Measurements from ENCODE around the gene ACVR2B. TPM values are rescaled to one million over a fixed set of nuclear protein-coding genes. Genes with fewer than 3 reads are reported as not detected.

ACVR2B gene
- total RNA-seq: 10 to 100 TPM in 1 of 4 donors, 1 to 10 TPM in 3; 3.8 to 15.1 (median 5.7) TPM

GRCh38 chr3:38453075-38453912 lies at the start of gene ACVR2B:
Gene ACVR2B, plus strand, starts transcription at chr3:38453890. Its CDS starts 433 bp downstream, at chr3:38454323.
- TF ChIP-seq, protein P1, sequence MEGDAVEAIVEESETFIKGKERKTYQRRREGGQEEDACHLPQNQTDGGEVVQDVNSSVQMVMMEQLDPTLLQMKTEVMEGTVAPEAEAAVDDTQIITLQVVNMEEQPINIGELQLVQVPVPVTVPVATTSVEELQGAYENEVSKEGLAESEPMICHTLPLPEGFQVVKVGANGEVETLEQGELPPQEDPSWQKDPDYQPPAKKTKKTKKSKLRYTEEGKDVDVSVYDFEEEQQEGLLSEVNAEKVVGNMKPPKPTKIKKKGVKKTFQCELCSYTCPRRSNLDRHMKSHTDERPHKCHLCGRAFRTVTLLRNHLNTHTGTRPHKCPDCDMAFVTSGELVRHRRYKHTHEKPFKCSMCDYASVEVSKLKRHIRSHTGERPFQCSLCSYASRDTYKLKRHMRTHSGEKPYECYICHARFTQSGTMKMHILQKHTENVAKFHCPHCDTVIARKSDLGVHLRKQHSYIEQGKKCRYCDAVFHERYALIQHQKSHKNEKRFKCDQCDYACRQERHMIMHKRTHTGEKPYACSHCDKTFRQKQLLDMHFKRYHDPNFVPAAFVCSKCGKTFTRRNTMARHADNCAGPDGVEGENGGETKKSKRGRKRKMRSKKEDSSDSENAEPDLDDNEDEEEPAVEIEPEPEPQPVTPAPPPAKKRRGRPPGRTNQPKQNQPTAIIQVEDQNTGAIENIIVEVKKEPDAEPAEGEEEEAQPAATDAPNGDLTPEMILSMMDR (IDR thresholded peaks at IDR 0.05; ENCODE audit: low read depth): no peak

DNA sequence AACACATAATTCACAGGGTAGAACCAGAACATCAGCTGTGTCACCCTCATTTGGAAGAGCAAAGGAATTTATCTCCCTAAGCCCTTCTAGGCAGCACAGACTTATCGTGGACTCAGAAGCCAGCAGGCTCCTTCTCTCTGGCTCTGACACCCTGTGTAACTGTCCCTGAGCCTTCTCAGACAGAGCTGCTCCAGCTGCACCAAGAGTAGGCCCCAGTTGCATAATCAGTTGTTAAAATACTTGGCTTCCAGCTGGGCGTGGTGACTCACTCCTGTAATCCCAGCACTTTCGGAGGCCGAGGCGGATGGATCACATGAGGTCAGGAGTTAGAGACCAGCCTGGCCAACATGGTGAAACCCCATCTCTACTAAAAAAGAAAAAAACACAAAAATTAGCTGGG lies 49.4 kb upstream of the ACVR2B start:
- TF ChIP-seq, protein P1 (IDR thresholded peaks at IDR 0.05; ENCODE audit: low read depth): no peak

GRCh38 chr3:38411591-38411990 lies 42.1 kb upstream of the ACVR2B start:
- TF ChIP-seq, protein P1 (IDR thresholded peaks at IDR 0.05; ENCODE audit: low read depth): no peak

GRCh38 chr3:38421679-38422336 lies 31.9 kb upstream of the ACVR2B start:
- TF ChIP-seq, protein P1 (IDR thresholded peaks at IDR 0.05; ENCODE audit: low read depth): no peak

- TF ChIP-seq, protein P1 (IDR thresholded peaks at IDR 0.05; ENCODE audit: low read depth): no peak
Observed at GRCh38 chr3:38446085-38446686, 7.5 kb upstream of the ACVR2B start.

GRCh38 chr3:38446812-38447211 lies 6.9 kb upstream of the ACVR2B start:
- TF ChIP-seq, protein P1 (IDR thresholded peaks at IDR 0.05; ENCODE audit: low read depth): no peak

DNA sequence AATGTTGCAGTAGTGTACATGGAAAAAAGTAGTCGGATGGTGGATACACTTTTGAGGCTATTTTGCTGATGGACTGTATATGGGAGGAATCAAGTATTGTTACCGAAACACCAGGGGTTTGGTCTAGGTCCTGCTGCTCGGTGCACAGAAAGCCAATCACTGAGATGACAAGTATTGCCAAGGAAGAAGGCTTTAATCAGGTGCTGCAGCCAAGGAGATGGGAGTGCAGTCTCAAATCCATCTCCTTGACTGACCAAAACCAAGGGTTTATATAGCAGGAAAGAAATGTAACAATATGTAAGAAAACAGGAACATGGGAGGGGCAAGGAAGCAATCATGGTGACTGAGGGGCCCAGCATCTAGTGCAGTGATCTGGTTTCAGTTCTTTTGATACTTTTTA lies 2.8 kb upstream of the ACVR2B start:
- TF ChIP-seq, protein P1 (IDR thresholded peaks at IDR 0.05; ENCODE audit: low read depth): no peak

Data from subcutaneous adipose tissue (tissue), 4 donors.